HG02763 (cell line): Measurements from ENCODE around the gene ZNF407.

Experiments used
- ATAC-seq: cut with Tn5 transposase; IDR thresholded peaks from one replicate; pipeline ENCODE4 v1.9.1; 2021; ENCODE audit warnings: mild to moderate bottlenecking, moderate library complexity; ENCODE audit not compliant: unreplicated experiment

The ZNF407 gene

DNA sequence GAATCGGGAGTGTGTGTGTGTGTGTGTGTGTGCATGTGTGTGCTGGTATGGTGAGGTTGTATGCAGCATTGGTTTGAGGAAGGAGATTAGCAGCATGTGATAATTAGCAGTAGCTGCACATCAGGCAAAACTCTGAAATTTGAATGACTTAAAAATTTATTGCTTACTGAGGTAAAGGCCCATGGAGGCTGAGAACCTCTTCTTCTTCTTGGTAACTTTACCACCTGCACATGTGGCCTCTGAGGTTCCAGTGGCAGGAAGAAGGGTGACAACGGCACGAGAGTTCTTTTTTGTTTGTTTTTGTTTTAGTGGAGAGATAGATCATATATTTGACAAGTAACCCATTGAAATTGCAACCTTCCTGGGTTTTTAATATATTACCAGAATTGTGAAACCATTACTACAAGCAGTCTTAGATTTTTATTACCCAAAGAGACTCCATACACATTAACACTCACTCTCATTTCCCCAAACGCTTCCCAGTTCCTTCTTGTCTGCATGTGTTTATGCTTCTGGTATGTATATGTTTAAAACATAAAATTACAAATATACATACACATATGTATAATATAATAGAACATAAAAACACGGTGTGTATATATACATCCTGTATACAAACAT lies 319.2 kb downstream of the ZNF407 start:
- no peak for ATAC-seq

DNA sequence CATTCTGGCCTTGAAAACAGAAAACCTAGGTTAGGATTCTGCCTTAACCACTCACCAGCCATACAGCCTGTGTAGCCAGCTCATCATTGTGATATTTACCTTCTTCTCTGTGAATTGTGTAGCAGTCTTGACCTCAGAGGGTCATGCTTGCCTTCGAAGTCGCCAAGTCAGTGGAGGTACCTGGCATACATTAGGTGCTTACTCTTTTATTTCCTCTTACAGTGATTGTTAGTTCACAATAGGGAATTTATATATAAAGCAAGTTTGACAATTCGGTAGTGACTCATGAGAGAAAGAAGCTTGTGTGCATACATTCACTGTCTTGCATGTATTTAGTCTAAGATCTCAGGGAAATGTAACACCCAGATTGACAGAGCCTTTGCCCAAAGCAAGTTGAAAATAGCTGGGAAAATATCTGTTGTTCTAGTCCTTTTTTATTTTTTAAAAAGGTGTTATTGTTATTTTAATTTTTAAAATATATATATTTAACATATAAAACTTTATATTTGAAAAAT lies 320.7 kb downstream of the ZNF407 start:
- ATAC-seq, result no peak

- no peak for ATAC-seq
Observed at GRCh38 chr18:74921057-74921820, 323.6 kb downstream of the ZNF407 start.

GRCh38 chr18:74926051-74926450 lies 328.4 kb downstream of the ZNF407 start:
- ATAC-seq, result no peak

- ATAC-seq, result no peak
Observed at GRCh38 chr18:74928194-74928968, 330.7 kb downstream of the ZNF407 start.

- no peak for ATAC-seq
Observed at GRCh38 chr18:74929110-74929509, 331.4 kb downstream of the ZNF407 start.

DNA sequence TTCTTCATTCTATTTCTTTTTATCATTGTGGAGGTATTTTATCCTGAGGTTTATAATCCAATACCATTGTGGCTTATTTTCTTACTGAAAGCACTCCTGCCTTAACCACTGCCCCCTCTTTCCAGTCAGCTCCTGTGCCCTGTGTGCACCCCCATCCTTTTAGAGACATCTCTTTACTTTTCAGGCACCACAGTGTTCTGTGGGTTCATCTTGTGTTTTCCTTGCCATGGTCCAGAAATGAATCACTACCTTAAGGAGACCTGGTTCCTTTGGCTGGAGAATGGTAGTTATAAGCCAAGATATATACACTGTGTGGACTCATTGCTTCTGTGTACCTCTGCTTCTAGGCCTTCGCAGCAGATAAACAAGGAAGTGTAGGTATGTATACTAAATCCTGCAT lies 332.9 kb downstream of the ZNF407 start:
- ATAC-seq, result no peak

DNA sequence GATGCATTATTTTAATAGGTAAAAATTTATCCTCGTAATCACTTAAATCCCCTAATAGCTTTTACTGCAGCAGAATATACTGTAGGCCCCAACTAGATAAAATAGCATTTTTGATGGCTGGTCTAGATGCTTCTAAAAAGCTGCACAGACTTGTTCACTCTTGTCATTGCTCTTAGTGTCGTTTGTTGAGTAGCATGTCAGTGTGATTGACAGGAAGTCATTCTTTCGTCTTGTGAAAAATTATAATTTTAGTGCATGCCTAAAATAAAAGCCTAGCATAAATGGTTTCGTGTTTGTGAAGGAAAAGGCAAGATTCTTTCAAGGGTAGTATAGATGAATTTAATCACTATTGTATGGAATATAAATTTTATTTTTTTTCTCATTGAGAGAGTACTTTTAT lies 336.3 kb downstream of the ZNF407 start:
- ATAC-seq, result no peak

GRCh38 chr18:74935434-74935833 lies 337.8 kb downstream of the ZNF407 start:
- no peak for ATAC-seq

DNA sequence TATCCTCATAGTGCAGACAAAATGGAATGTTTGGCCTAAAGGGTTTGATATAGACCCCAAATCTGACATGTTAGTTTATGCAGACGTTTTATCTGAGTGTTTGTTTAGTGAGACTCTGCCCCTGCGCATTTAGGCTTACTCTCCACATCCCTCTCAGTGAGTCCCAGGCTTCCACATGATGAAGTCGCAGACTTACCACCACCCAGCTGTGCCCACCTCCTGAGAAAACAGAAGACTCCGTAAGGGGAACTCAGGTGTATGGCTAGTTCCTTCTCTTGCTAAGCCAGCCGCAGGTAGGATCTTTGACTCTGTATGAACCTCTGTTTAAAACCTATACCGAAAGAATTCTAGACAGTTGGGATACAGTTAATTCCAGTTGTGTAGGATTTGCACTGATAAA lies 338.7 kb downstream of the ZNF407 start:
- no peak for ATAC-seq

DNA sequence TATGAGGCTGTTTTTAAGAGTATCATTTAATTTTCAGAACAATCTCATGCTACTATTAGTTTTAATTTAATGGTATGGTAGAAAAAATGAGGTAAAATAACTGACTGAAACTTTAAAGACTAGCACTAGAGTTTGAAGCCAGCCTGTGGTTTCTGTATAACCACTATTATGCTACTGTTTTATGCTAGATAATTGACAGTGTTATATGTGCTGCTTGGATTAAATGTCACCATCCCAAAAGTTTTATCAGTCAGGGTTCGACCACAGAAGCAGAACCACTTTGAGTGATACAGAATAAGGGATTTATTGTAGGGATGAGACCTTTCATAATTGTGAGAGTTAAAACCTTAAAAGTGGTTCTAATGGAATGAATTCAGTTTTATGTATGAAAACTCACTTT lies 339.6 kb downstream of the ZNF407 start:
- ATAC-seq, result no peak

GRCh38 chr18:74940856-74941255 lies 343.2 kb downstream of the ZNF407 start:
- no peak for ATAC-seq

- peak; percentile 89 for ATAC-seq
Observed at GRCh38 chr18:74942319-74942910, 344.7 kb downstream of the ZNF407 start.

DNA sequence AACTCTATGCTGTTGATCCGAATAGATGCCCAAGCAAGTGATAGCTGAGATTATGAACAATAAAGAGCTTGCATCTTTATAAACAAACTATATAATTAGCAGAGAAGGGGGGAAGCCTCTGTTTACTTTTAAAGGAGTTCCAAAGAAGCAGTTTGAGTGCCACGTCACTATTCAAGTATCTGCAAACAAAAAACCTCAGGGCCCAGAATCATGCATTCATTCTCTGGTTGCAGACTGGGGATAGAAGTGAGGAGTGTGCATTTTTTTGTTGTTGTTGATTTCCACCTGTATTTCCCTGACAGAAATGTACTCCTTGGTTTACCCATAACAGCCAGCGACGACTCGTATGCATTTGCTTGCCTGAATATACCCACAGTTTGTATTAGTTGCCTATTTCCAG lies 347.0 kb downstream of the ZNF407 start:
- no peak for ATAC-seq

DNA sequence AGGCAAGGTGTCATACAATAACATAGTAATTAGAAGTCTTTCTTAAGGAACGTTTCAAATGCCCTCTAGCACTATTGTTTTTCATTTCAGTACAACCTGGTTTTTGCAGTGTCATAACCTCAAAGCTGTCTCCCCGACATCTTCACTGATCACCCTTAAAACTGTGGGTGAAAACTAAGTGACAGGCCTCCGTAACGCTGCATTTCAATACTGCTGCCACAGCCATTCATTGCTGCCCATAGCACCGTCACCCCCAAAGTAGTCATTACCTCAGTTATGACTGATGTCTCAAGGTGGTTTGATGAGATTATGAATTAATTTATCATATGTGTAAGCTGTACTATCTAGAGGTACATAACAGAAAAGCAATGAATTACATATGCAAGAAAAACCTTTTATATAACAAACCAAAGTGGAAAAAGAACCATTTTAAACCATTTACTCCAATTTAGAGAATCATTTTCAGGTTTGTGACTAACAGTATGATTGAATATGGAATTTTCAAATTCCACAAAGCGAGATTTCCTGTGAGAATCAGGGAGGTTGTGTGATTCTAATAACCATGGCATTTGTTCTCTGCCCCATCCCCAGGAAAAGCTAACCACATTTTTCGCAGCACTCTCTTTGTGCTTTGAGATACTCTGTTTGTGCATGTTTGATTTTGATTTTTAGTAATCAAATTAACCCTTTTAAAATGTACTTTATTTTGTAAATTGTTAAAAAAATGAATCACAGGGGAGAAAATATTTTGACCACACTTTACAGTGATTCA lies 348.3 kb downstream of the ZNF407 start:
- no peak for ATAC-seq

DNA sequence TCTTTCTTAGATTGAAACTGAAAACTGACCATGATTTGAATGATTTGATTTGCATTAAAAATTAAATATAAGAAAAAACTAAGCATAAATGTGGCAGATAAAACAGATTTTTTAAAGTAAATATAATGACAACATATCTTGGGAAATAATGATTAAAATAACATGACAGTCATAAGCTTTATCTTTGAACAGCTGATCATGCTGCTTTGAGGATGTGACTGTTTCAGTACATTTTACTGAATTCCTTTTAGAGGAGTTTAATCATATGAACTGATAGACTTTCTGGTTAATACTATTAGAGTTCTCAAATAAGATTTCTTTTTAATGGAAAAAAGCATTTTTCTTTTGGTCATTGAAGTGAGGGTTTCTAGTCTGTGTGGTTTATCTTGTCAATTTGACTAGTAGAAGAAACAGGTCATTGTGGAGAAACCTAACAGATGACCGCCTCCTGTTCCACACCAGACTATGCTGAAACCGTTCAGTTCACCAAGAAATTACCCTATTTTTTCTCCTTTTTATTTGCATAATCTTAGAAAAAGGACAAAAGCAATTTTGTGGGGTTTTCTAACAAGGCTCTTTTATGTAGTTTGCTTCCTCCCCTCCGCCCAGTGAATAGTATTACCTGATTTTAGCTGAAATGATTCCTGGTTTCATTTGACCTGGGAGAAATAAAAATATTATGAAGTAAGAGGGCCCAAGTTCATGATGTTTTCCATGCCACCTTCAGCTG lies 349.1 kb downstream of the ZNF407 start:
- no peak for ATAC-seq

DNA sequence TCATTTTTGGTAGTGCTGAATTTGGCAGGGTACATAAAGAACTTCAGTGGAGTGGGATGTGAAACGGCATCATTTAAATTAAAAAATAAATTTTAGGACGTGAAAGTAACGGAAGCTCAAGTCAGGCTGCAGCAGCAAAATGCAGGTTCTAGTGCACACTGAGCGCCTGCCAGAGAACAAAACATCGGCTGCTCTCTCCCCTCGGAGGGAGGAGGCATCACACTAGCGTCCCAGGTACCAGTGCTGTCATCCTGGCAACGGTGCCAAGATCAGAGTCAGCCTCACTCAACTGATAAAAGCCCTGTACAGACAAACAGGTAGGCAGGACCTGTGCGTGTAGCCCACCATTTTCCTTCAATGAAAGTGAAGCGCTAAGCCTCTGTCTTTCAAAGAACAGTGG lies 349.7 kb downstream of the ZNF407 start:
- ATAC-seq, result no peak

DNA sequence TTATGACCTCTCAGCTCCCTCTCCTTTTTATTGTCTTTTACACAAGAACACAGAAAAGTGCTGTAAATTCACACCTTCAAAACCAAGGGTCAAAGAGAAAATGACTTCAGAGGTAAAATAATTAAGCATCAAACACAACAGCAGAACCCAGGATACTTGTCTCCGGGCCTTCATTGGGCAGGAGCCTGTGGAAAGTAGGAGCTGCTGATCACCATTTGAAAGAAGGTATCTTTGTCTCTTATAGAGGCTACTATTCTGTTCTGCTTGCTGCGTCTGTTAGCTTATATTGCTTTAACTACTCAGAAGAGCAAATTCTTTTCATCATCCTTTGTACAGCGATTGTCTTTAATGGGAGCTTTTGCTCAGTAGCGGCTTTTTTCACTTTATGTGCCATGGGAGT lies 350.2 kb downstream of the ZNF407 start:
- ATAC-seq, result no peak

DNA sequence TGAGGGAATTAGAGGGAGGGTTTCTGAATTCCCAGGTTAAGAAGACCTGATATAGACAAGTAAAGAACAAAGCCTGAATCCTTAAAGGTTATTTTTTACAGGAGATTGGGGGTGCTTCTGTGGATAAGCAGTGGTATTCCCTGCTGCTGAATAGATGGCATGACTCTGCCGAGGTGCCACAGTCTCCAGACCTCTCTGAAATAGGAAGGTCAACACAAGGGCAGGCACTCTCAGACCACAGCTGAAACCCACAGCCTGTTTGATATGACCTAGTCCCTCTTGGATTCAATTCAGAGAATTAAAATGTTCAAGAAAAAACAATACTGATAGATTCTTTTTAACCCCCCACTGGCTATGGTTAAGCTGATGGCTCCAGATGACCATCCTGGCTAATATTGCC lies 351.9 kb downstream of the ZNF407 start:
- no peak for ATAC-seq

DNA sequence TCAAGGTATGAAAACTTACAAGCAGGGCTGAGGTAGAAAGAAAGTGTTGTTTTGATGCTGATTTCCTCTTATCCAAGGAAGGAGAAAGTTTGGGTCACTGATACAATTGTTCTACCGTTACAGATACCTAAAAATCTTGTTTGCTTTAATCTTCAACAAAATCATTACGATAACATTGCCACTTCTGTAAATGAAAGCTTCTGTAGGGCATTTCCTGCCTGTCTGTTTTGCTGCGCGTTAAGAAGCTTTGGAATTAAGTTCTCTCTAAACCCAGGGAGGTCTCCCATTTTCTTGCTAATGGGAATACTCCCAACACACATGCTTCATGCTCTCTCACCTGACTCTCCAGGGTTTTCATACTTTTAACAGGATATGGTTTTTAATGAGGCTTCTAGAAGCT lies 352.8 kb downstream of the ZNF407 start:
- no peak for ATAC-seq
